GM19023 (cell line): Measurements from ENCODE around the gene ARR3.
"Not testable (repeated sequence)": the region's sequence is repeated elsewhere in the genome, so short reads cannot be mapped to it uniquely, and the experiment has no call there.

Source experiments
- ATAC-seq: cut with Tn5 transposase; IDR thresholded peaks from one replicate; pipeline ENCODE4 v1.9.1; 2021; ENCODE audit warnings: mild to moderate bottlenecking, moderate library complexity; ENCODE audit not compliant: unreplicated experiment

Gene ARR3

DNA sequence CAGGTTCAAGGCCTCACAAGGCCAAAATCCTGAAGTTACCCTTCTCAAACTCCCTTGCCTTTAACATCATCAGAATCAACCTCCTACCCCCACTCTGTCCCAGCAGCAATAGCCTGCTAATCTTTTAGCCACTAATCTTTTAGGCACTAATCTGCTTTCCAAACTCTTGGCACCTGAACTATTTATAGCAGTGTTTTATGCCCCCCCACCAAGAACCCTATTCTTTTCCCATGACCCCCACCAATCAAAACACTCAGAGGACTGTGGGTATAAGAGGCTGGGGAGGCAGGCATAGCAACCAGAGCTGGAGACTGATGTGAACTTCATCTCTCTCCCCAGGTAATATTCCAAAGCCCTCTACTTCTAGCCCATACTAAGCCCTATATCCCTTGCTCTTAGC is at the start of gene ARR3:
Gene ARR3 (plus strand): TSS at position 301 of the 400 bp plus-strand sequence. CDS start 1,052 bp downstream, outside the sequence.
- ATAC-seq = no peak

DNA sequence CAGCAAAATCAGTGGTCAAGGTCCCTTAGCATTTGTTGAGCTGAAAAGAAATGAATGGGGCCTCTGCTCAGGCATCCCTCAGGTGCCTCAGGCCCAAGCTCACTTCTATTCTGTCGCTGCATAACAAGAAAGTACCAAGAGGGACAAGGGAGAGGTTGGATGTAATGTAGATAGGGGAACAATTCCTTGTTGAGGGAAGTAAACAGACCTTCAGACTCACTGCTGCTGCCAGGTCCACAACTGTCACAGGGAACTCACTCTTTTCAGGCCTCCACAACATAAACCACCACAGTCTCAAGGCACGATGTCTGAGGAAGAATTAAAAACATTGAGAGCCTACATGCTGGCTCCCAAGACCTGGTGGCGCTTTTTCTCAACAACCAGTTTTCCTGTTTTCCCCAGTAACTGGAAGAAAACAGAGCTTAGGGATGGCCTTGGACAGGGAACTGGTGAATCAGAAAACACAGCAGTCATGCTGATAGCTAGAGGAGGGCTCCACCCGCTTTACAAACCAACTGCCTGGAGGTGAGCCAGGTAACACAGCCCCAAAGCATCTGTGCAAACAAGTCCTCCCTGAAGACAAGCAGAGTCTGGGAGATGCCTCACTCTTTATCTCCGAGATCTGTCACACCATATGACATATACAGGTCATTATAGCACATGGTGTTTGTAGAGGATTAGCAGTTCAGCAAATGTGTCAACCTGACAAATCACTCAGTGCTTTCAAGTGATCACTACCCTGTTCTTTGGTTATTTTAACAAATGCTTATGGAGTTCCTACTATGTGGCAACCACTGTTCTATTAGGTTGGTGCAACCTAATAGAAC is 48.0 kb upstream of the ARR3 start:
- ATAC-seq = no peak

DNA sequence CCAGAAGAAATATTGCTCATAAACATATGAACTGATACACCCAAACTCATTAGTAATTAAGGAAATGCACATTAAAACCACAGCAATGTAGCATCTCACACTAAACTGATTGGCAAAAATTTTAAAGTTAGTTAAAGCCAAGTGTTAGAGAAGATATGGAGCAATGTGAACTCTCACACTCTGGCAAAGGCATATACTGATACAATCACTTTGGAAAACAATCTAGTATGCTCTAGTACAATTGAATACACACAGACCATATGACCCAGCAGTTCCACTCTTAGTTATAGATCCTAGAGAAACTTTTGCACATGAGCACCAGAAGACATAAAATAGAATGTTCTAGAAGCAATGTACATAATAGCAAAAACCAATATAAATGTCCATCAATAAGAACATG is 42.1 kb upstream of the ARR3 start:
- ATAC-seq = no peak

DNA sequence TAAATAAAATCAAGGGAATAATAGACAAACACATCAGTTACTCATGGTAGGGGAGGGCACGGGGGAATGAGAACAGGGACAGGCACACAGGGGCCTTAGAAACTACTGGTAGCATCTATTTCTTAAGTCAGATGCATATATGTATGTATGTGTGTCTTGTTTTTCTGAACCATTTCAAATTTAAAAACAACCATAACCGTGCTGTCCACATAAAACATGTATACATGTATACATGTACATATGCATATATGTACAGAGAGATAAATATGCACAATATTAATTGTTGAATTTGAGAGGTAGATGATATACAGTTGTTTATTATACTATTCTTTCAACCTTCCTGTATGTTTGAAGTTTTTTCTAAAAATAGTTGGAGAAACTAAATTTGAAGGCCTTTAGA is 41.4 kb upstream of the ARR3 start:
- no peak for ATAC-seq

DNA sequence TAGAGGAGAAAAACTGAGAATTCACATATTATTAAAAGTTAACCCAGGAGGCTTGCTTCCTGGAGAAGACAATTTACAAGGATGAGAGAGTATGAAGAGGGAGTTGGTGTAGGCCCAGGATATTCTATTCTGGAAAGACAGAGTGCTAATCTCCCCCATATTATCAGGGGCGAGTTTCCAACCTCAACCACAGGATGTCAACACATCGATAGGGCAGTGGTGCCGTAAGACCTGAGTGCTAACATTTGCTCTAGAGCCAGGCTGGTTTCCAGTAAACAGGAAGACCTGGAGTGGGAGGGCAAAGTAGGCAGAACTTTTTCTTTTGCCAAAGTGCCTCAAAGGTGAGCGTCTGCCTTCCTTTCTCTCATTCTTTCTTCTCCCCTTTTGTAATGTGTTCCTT is 36.5 kb upstream of the ARR3 start:
- ATAC-seq = no peak

DNA sequence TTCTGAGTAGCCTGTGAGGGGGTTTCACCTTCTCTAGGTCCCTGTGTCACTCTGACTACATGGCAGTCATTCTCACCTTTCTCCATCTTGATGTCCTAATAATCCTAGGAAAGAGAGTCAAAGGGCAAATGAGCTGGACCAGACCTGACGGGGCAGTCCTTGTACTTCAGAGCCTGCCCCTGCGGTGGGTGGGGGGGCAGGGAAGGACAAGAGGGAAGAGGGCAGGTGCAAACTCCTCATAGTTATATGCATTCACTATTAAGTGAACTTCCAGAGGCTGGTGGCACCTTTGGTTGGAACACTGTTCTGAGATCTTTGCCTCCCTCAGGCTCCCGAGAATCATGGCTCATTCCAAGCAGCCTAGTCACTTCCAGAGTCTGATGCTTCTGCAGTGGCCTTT is 33.8 kb upstream of the ARR3 start, which contains the start of gene AWAT1:
Gene AWAT1 (plus strand): TSS at position 301 of the 400 bp plus-strand sequence. CDS start 41 bp downstream, at position 342.
- no peak for ATAC-seq

DNA sequence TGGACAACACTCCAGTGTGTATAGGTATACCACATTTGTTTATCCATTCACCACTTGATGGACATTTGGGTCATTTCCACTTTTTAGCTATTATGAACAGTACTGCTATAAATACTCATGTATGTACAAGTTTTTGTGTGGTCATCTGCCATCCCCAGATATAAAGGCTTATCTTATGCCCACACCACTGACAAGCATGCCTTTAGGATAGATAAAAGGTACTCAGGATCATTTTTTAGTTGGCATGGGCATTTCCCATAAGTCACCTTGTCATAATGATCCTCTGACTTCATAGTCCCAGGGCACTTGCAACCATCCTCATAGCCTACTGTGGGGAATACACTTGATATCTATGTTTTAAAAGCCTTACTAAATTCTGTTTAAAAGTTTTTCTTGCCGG is 27.4 kb upstream of the ARR3 start:
- no peak for ATAC-seq

DNA sequence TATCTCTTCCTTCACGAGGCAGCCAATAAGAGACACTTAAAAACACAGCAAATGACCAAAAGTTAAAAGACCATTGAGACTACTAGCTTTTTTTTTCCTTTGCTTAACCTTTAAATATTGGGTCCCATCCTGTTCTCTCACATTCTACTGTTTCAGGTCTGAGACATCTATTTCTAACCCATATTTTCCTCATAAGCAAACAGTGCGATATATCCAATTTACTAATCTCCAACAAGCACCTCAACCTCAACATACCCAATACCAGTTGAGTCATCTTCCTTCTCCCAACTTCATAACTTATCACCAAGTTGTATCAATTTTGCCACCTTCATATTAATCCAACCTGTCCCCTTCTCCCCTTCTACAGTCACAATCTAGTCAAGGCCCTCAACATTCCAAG is 26.6 kb upstream of the ARR3 start:
- ATAC-seq = no peak

DNA sequence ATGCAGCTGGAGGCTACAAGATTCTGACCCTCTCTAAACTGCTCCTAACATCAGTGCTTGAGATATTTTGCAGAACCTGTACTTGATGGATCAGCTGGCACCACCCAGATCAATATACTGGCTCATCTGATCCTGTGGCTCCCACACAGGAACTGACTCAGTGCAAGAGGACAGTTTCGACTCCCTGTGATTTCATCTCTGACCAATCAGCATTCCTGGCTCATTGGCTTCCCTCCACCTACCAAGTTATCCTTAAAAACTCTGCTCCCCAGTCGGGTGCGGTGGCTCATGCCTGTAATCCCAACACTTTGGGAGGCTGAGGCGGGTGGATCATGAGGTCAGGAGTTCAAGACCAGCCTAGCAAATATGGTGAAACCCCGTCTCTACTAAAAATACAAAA is 24.5 kb upstream of the ARR3 start:
- ATAC-seq = not testable (repeated sequence)

DNA sequence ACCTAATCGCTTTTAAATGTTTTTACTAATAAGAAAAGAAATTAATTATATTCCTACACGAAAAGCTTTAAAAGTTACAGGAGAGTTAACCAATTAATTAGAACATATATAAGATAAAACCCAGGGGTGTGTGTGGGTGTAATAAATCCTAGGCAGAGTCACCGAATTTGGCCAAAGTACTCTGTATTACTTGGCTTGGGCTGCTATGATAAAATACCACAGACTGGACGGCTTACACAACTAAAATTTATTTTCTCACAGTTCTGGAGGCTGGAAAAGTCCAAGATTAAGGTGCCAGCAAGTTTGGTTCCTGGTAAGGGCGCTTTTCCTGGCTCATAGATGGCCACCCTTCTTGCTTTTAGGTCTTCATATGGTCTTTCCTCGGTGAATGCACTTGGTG is 23.3 kb upstream of the ARR3 start:
- ATAC-seq = no peak

DNA sequence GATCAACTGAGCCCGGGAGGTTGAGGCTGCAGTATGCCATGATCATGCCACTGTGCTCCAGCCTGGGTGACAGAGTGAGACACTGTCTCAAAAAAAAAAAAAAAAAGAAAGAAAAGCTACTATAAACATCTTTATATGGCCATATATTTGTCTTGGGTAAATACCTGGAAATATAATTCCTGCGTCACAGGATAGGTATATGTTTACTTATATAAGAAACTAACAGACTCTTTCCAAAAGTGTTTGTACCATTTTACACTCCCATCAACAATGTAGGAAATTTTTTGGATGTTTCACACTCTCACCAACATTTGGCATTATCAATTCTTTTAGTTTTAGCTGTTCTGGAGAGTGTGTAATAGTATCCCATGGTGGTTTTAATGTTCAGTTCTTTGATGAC is 20.9 kb upstream of the ARR3 start:
- no peak for ATAC-seq

DNA sequence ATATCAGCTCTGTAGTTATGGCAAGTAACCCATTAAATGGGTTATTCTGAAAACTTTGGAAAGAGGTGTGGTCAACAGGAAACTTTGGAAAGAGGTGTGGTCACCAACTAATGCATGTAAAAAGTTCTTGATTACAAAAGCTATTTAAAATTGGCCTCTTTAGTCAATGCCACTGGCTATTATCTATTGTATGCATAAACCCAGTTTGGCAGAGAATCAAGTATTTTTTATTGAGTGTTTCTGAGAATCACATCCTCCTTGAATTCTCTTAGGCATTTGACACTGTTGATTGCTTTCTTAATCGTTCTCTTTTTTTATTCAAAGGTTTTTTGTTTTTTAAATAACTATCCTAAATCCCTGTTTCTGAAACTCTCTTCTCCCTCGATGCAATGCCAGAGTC is 15.6 kb upstream of the ARR3 start:
- ATAC-seq = no peak

DNA sequence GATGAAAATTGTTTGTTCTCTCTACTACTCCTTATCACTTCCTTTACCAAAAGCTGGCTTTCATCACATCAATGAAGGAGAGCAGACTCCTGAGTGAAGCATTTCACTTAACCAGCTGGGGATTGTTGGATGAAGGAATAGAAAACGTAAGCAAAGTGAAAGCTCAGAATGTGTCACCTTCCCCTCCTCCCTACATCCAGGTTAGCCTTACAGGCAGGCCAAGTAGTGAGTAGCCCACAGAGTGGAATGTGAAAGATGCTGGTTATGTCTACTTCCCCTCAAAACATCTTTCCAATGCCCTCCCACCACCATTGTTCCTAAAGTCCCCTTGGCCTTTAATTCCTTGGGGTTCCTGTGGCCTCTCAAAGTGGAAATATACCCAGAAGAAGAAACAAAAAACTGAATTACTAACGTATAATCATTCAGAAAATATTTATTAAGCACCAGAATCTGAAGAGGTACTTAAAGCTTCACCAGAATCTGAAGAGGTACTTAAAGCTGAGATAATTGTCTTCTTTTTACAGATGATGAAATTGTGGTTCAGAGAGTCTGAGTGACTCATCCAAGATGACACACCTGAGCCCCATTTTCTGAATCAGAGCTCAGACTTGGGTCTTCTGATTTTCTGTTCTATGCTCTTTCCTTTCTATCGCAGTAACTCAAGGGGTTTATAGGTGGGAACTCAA is 14.6 kb upstream of the ARR3 start:
- ATAC-seq = no peak

DNA sequence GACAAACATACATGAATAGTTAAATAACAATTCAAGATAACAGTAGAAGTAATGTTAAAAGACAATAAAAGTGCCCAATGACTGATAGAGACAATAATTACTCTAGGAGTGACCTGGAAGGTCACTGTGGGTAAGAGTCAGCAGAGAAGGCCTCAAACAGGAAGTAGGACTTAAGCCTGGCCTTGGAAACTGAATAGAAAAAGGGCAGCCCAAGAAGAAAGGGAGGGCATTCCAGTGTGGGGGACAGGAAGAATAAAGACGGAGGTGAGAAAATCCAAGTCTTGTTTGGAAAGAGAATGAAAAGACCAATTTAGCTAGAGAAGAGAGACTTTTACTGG is 14.1 kb upstream of the ARR3 start:
- no peak for ATAC-seq

DNA sequence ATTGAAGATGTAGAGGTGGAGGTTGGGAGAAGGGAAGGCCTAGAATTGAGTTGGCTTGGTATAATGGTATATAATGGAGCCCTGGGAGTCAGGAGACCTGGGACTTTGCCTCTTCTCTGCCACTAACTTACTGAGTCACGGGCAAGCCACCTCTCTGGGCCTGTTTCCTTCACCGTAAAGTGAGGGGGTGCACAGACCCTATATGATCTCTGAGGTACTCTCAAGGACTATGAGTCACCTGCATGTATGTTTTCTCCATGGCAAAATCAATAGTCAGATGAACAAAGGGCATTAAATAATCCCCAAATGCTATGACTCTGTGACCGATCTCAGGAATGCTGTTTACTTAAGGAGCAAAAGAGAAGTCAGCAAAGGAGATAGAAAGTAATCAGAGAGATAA is 13.2 kb upstream of the ARR3 start:
- ATAC-seq = no peak

DNA sequence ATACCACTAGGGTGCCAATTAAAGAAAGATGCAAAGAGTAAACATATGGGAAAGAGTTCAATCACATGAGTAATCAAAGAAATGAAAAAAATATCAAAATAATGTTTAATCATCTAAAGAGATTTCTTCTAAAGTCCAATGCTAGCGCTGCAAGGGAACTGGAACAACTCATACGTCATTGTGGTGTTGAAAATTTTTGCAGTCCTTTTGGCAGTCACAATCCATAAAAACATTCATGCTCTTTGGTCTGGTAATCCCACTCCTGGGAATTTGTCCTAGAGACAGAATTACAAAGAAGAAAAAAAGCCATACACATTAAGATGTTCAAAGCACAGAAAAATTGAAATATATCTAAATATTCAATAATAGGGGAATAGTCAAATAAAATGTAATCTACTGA is 12.7 kb upstream of the ARR3 start:
- no peak for ATAC-seq

DNA sequence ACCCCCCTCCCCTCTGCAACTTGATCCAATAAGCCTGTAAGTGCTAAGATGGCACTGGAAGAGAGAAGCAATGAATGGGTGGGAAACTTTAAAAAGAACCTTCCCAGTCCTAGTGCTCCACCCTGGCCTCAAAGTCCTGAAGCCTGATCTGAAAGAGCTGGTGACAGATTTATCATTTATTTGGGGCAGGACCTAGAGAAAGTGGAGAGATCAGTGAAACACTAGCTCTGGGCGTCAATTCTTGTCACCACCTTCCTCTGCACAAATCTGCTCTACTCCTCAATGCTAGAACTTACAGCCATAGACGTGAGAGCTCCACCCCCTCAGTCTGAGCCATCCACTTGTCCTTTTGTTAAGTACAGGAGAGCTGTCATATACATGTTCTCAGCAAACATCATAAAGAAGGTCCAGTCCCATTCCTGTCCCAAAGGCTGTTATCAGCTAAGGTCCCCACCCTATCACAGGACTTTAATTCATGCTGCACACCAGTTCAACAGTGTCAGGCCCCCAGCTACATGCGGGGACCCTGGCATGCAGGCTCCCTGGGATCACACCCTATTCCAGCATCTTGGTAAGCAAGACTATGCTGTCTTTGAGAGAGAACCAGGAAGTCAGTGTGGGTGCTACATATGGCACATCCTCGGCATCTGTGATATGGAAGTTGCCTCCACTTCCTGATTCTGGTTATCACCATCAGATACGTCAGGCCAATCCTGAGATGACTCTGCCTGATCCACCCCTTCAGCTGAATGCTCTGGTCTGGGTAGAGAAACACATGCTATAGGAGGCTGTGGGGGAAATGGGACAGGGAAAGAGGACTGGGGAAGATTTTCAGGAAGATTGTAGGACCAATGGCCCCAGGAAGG is 10.5 kb upstream of the ARR3 start:
- ATAC-seq = no peak

DNA sequence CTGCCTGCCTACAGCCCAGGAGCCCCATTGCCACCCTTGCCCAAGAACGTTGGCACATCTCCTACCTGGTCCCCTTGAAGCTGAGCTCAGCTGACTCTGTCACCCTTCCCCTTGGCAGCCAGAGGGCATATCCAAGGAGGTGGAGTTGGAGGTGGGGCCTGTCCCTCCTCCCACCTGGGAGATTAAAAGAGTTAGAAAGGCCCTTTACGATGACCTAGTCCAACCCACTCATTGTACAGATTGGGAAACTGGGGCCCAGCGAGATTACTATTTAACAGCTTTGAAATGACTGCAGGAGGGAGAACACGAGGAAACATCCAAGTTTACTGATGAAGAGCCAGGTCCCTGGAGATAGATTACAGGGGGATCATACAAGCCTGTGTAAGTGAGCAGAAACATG is 8.0 kb upstream of the ARR3 start, which contains the start of gene P2RY4:
Gene P2RY4 (minus strand): TSS at position 101 of the 400 bp plus-strand sequence. CDS start 580 bp downstream, outside the sequence.
- no peak for ATAC-seq

DNA sequence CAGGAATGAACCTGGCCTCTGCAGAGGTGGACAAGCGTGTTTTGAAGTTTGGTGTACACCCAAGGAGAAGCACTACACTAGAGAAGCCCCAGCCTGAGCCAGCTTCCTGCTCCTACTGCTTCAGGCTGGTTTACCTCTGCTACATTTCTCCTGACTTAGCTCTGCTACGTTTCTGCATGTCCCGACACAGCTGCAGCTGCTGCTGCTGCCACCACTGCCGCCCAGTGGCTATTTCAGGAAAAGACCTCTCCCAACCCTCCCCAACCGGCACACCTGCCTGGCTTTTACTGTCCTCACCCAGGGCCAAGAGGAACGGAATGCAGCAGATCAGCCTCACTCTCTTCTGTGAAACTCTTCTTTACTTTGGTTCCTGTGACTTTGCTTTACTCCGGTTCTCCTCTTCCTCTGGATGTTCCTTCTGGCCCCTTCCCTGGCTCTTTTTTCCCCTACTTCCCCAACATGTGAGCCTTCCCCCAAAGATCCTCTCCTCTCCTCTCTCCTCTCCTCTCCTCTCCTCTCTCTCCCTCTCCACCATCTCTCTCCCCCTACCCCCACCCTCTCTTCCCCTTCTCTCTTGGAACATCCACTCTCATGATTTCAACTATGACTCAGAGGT is 5.1 kb upstream of the ARR3 start:
- ATAC-seq = no peak

DNA sequence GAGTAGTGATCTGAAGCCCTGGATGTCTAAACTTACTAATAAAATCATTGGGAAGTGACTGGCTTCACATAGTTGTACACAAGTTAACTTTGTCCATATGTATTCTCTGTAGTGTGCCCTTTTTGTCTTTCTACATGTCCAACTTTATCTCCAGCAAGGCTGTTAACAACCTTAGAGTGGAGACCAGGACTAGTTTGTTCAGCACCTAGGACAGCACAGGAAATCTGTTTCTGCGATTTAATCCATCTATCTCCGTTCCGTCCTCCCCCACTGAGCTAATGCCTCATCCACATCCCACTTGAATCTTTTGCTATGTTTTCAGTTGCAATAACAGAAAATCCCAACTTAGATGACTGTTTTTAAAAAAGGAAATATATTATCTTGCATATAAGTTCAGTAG is 3.4 kb upstream of the ARR3 start:
- no peak for ATAC-seq

DNA sequence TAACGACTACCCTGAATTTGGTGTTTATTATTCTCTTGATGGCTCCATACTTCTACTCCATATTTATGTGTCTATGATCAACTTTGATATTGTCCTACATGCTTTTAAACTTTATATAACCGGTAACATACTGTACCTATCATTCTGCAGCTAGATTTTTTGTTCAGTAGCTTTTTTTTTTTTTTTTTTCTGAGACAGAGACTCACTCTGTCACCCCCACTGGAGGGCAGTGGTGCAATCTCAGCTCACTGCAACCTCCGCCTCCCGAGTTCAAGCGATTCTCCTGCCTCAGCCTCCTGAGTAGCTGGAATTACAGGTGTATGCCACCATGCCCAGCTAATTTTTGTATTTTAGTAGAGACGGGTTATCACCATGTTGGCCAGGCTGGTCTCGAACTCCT is 5.9 kb downstream of the ARR3 start:
- not testable (repeated sequence) for ATAC-seq
